SK-N-SH (cell line): Measurements from ENCODE around the gene PIP5K1C. TPM values are rescaled to one million over a fixed set of nuclear protein-coding genes. Genes with fewer than 3 reads are reported as not detected.
A peak's percentile ranks its signal among the peaks of the same experiment; 100 is the strongest.

Source experiments
- CTCF ChIA-PET: fragments of 300-600, 350-600 bp; formaldehyde crosslinking; extraction: SDS; loops from one replicate; lab custom pipeline; 2021; lab: Yijun Ruan, JAX
- POLR2A ChIA-PET: fragments of 350-600 bp; sonication (Branson Sonifier 250); formaldehyde crosslinking; extraction: SDS; loops from one replicate; lab custom pipeline; 2020; ENCODE audit warnings: antibody characterized with exemption, inconsistent platforms; lab: Yijun Ruan, JAX
- DNase-seq: peaks from one replicate; pipeline ENCODE4 v3.0.0; 2012
- H2AFZ ChIP-seq: fragments of 200-600 bp; sonication (generic); 2 replicates; pipeline ENCODE4 v1.8.1; 2016; ENCODE audit warnings: antibody characterized with exemption, mild to moderate bottlenecking, low read depth
- H3F3A ChIP-seq: fragments of 200-600 bp; sonication (generic); replicated peaks from 2 replicates; pipeline ENCODE3; 2016; ENCODE audit warnings: antibody characterized with exemption, mild to moderate bottlenecking; ENCODE audit not compliant: insufficient read depth
- H3K27ac ChIP-seq, 2 experiments: fragments of 200-500 bp in 1 of 2; fragments of 200-600 bp in 1 of 2; sonication (Bioruptor generic) in 1 of 2; sonication (generic), shearing (Covaris generic) in 1 of 2; 2 replicates each; pipeline versions ENCODE4 v1.5.1 to v1.6.1; 2014 to 2016; ENCODE audit warnings: low read depth in 2 of 2, inconsistent platforms in 1 of 2, low read length in 1 of 2, mild to moderate bottlenecking in 1 of 2, mixed read lengths in 1 of 2
- H3K27me3 ChIP-seq: fragments of 200-600 bp; sonication (generic), shearing (Covaris generic); 2 replicates; pipeline ENCODE4 v1.6.1; 2016; ENCODE audit warnings: mixed run types; ENCODE audit not compliant: insufficient read depth
- H3K36me3 ChIP-seq, 2 experiments: fragments of 200-500 bp in 1 of 2; fragments of 200-600 bp in 1 of 2; sonication (Bioruptor generic) in 1 of 2; sonication (generic) in 1 of 2; replicated peaks in 1 of 2; 2 replicates each; pipeline versions ENCODE3 to v1.5.1; 2014 to 2016; ENCODE audit warnings: low read length in 1 of 2, mild to moderate bottlenecking in 1 of 2; ENCODE audit not compliant: insufficient read depth in 2 of 2, control insufficient read depth in 1 of 2
- H3K4me1 ChIP-seq, 2 experiments: fragments of 200-500 bp in 1 of 2; fragments of 200-600 bp in 1 of 2; sonication (Bioruptor generic) in 1 of 2; sonication (generic), shearing (Covaris generic) in 1 of 2; 2 replicates each; pipeline versions ENCODE4 v1.5.1 to v1.6.1; 2014 to 2016; ENCODE audit warnings: low read depth in 1 of 2, low read length in 1 of 2, mixed run types in 1 of 2; ENCODE audit not compliant: insufficient read depth in 2 of 2, control insufficient read depth in 1 of 2
- H3K4me2 ChIP-seq: fragments of 200-600 bp; sonication (generic), shearing (Covaris generic); 2 replicates; pipeline ENCODE4 v1.6.1; 2017; ENCODE audit warnings: mixed run types
- H3K4me3 ChIP-seq, 2 experiments: fragments of 200-500 bp in 1 of 2; fragments of 200-600 bp in 1 of 2; sonication (Bioruptor generic) in 1 of 2; sonication (generic), shearing (Covaris generic) in 1 of 2; 2 replicates each; pipeline versions ENCODE4 v1.5.1 to v1.8.1; 2014 to 2016; ENCODE audit warnings: low read depth in 2 of 2, inconsistent platforms in 1 of 2, low read length in 1 of 2, mild to moderate bottlenecking in 1 of 2, mixed read lengths in 1 of 2, moderate library complexity in 1 of 2
- H3K79me2 ChIP-seq: fragments of 200-600 bp; sonication (generic); 2 replicates; pipeline ENCODE4 v1.8.1; 2017; ENCODE audit warnings: mild to moderate bottlenecking; ENCODE audit not compliant: insufficient read depth
- H3K9ac ChIP-seq: fragments of 200-600 bp; sonication (generic); 2 replicates; pipeline ENCODE4 v1.6.1; 2017; ENCODE audit warnings: mixed run types
- H3K9me2 ChIP-seq: fragments of 200-600 bp; sonication (generic); 2 replicates; pipeline ENCODE4 v1.6.1; 2017; ENCODE audit warnings: mixed run types
- H3K9me3 ChIP-seq: fragments of 200-600 bp; sonication (generic); 2 replicates; pipeline ENCODE4 v1.6.1; 2017; ENCODE audit warnings: mixed run types, mild to moderate bottlenecking, moderate library complexity
- H4K20me1 ChIP-seq: fragments of 200-600 bp; sonication (generic); 2 replicates; pipeline ENCODE4 v1.6.1; 2017; ENCODE audit warnings: mild to moderate bottlenecking, mixed run types; ENCODE audit not compliant: insufficient read depth
- GABPA ChIP-seq: IDR thresholded peaks from 2 replicates; pipeline ENCODE4 v1.4.0; 2012; ENCODE audit warnings: low read depth, mild to moderate bottlenecking
- MXI1 ChIP-seq: IDR thresholded peaks from 2 replicates; pipeline ENCODE4 v1.6.1; 2012; ENCODE audit warnings: mild to moderate bottlenecking, low read depth, low read length, improper control_type of control experiment
- NFIC ChIP-seq: IDR thresholded peaks from 2 replicates; pipeline ENCODE4 v1.4.0; 2012; ENCODE audit warnings: borderline replicate concordance
- POLR2AphosphoS5 ChIP-seq: IDR thresholded peaks from 2 replicates; pipeline ENCODE4 v1.6.1; 2012; ENCODE audit warnings: low read depth, low read length
- RCOR1 ChIP-seq: fragments of 150-350 bp; IDR thresholded peaks from 2 replicates; pipeline ENCODE4 v1.6.1; 2017; ENCODE audit warnings: antibody characterized with exemption, low read length
- SMC3 ChIP-seq: IDR thresholded peaks from 2 replicates; pipeline ENCODE4 v1.6.1; 2012; ENCODE audit warnings: low read depth, low read length, improper control_type of control experiment
- TAF1 ChIP-seq: IDR thresholded peaks from 2 replicates; pipeline ENCODE4 v1.6.1; 2012; ENCODE audit warnings: low read depth, mild to moderate bottlenecking, low read length, moderate library complexity, borderline replicate concordance
- TEAD4 ChIP-seq: IDR thresholded peaks from 2 replicates; pipeline ENCODE4 v1.4.0; 2012; ENCODE audit warnings: mild to moderate bottlenecking, borderline replicate concordance; ENCODE audit not compliant: insufficient read depth
- YY1 ChIP-seq: IDR thresholded peaks from 2 replicates; pipeline ENCODE4 v1.4.0; 2012; ENCODE audit warnings: low read depth, mild to moderate bottlenecking
- WGBS: methylation state at CpG from one replicate; pipeline ENCODE4 v1.1.6; 2017; ENCODE audit warnings: low lambda C conversion rate; 5-methylcytosine and 5-hydroxymethylcytosine counted together
- polyA plus RNA-seq, 3 experiments: library from polyadenylated mRNA; depleted of rRNA; stranded (reverse); fragments of >200 nt; gene quantifications; 2 replicates each; pipeline ENCODE4 v1.2.3, GENCODE V29; 2012
- TF ChIP-seq, protein P1 (sequence below): IDR thresholded peaks from 2 replicates; pipeline ENCODE4 v1.6.1; 2012; ENCODE audit warnings: mild to moderate bottlenecking, low read depth, low read length, moderate library complexity
- TF ChIP-seq, protein P2 (sequence below): IDR thresholded peaks from 2 replicates; pipeline ENCODE4; 2012
- TF ChIP-seq, protein P3 (sequence below): fragments of 200-600 bp; sonication (generic); IDR thresholded peaks from 2 replicates; pipeline ENCODE4 v1.6.1; 2017; ENCODE audit warnings: antibody characterized with exemption, mild to moderate bottlenecking, moderate library complexity
- TF ChIP-seq, protein P4 (sequence below): fragments of 150-350 bp; IDR thresholded peaks from 2 replicates; pipeline ENCODE4 v1.6.1; 2016; ENCODE audit warnings: mild to moderate bottlenecking, low read depth, low read length
- TF ChIP-seq, protein P5 (sequence below): IDR thresholded peaks from 2 replicates; pipeline ENCODE4 v1.4.0; 2012; ENCODE audit warnings: low read depth, borderline replicate concordance
- TF ChIP-seq, protein P6 (sequence below): fragments of 150-350 bp; IDR thresholded peaks from 2 replicates; pipeline ENCODE4 v1.6.1; 2017; ENCODE audit warnings: antibody characterized with exemption, low read length, low read depth, borderline replicate concordance

PIP5K1C gene
- polyA plus RNA-seq, 1 of the 3 experiments (the other 2 are of a cell fraction) = 12.3 TPM

DNA sequence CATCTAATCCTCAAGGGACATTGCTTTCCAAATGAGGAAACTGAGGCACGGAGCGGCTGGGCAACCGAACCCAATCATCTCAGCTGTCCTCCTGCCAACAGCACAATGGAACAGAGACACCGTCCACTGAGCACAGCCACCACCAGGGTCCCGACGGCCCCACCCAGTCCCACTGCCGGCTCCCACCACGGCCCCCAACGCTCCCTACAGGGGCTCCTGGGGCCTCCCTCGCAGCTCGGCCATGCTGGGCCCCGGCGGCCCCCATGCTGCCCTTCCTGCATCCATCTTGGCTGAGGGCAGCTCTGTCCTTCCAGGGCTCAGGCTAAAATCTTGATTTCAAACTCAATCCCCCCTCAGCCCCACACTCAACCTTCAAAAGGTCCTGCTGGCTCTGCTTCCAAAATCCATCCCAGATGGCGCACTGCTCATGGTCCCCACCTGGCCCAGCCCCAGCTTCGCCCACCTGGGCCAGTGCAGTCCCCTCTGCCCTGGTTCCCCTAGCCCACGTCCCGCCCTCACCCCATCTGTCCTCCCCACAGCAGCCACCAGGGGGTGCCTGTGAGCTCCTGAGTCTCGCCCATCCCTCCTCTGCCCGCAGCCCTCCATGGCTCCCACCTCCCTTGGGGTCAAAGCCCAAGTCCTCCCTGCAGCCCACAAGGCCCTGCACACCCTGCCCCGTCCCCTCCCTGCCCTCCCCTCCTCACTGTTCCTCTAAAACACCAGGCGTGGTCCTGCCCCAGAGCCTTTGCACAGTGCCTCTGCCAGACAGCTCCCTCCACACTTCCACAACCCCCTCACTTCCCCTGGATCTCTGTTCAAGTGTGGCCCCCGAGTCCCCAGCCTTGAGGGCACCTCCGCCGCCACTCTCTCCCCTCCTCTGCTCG lies 7.9 kb downstream of the PIP5K1C start:
- WGBS = 96% methylated on average over 18 of the region's 25 CpGs
- CTCF ChIA-PET = interaction anchor here (0.8 to 3.7 kb wide), 12 partner anchors 8 to 106 kb away, joined by 3 to 23 read pairs (median 4); partner anchors contain the start of genes PIP5K1C and TJP3
- Histone ChIP-seq H3K4me1 (no peaks in the 10 kb centered on the region), H3K9ac (no peak overlapping the region), H3K27ac (no peak overlapping the region), H3K27me3 (no peaks in the 10 kb centered on the region), H3K36me3 (no peaks in the 10 kb centered on the region), H3K79me2 (peaks cover 61% of the 10 kb centered on the region), H3K9me3 (no peaks in the 10 kb centered on the region), H3K9me2 (no peaks in the 10 kb centered on the region), H3F3A (no peaks in the 10 kb centered on the region), H3K4me3 (no peak overlapping the region), H3K4me2 (no peak overlapping the region), H2AFZ (no peak overlapping the region), H4K20me1 (peaks cover 58% of the 10 kb centered on the region)
- TF ChIP-seq TAF1 = no peak
- no peak; the same call in 1 of the 2 replicates for TF ChIP-seq SMC3
- TF ChIP-seq MXI1 = no peak
- TF ChIP-seq, protein P1, sequence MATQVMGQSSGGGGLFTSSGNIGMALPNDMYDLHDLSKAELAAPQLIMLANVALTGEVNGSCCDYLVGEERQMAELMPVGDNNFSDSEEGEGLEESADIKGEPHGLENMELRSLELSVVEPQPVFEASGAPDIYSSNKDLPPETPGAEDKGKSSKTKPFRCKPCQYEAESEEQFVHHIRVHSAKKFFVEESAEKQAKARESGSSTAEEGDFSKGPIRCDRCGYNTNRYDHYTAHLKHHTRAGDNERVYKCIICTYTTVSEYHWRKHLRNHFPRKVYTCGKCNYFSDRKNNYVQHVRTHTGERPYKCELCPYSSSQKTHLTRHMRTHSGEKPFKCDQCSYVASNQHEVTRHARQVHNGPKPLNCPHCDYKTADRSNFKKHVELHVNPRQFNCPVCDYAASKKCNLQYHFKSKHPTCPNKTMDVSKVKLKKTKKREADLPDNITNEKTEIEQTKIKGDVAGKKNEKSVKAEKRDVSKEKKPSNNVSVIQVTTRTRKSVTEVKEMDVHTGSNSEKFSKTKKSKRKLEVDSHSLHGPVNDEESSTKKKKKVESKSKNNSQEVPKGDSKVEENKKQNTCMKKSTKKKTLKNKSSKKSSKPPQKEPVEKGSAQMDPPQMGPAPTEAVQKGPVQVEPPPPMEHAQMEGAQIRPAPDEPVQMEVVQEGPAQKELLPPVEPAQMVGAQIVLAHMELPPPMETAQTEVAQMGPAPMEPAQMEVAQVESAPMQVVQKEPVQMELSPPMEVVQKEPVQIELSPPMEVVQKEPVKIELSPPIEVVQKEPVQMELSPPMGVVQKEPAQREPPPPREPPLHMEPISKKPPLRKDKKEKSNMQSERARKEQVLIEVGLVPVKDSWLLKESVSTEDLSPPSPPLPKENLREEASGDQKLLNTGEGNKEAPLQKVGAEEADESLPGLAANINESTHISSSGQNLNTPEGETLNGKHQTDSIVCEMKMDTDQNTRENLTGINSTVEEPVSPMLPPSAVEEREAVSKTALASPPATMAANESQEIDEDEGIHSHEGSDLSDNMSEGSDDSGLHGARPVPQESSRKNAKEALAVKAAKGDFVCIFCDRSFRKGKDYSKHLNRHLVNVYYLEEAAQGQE = no peak
- TF ChIP-seq, protein P2, sequence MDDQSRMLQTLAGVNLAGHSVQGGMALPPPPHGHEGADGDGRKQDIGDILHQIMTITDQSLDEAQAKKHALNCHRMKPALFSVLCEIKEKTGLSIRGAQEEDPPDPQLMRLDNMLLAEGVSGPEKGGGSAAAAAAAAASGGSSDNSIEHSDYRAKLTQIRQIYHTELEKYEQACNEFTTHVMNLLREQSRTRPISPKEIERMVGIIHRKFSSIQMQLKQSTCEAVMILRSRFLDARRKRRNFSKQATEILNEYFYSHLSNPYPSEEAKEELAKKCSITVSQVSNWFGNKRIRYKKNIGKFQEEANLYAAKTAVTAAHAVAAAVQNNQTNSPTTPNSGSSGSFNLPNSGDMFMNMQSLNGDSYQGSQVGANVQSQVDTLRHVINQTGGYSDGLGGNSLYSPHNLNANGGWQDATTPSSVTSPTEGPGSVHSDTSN = no peak
- TF ChIP-seq, protein P3, sequence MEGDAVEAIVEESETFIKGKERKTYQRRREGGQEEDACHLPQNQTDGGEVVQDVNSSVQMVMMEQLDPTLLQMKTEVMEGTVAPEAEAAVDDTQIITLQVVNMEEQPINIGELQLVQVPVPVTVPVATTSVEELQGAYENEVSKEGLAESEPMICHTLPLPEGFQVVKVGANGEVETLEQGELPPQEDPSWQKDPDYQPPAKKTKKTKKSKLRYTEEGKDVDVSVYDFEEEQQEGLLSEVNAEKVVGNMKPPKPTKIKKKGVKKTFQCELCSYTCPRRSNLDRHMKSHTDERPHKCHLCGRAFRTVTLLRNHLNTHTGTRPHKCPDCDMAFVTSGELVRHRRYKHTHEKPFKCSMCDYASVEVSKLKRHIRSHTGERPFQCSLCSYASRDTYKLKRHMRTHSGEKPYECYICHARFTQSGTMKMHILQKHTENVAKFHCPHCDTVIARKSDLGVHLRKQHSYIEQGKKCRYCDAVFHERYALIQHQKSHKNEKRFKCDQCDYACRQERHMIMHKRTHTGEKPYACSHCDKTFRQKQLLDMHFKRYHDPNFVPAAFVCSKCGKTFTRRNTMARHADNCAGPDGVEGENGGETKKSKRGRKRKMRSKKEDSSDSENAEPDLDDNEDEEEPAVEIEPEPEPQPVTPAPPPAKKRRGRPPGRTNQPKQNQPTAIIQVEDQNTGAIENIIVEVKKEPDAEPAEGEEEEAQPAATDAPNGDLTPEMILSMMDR = peak; percentile 57
- TF ChIP-seq GABPA = no peak
- POLR2A ChIA-PET = no interaction called here
- DNase-seq = peak; percentile 82

DNA sequence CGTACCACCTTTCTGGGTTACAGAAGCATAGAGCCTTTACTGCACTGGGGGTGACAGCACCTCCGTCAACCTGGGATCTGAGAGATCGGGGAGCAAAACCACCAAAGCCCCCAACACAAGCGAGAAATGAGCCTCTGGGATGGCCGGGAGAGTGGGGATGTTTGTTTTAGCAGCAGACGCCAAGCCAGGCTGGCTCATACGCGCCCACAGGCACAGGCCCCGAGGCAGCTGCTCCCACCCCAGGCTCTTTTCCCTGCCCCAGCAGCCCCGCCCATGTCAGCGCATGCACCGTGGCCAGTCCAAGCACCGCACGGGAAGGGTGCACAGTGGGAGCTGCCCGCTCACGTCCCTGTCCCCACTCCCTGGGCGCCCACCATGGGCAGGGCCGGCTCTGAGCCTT lies 8.5 kb downstream of the PIP5K1C start:
- ChIA-PET POLR2A (no interaction called here), CTCF (interaction anchor here (0.8 to 3.7 kb wide), 9 partner anchors 8 to 35 kb away, joined by 3 to 23 read pairs (median 4); partner anchors contain the start of genes PIP5K1C and TJP3)
- H3K9ac ChIP-seq = no peak overlapping the region
- no peak overlapping the region for H3K4me3 ChIP-seq
- H4K20me1 ChIP-seq = peaks cover 53% of the 10 kb centered on the region
- H2AFZ ChIP-seq = no peak overlapping the region
- H3K9me2 ChIP-seq = no peaks in the 10 kb centered on the region
- no peak overlapping the region for H3K4me2 ChIP-seq
- 98% methylated on average over 9 of the region's 18 CpGs for WGBS
- H3K9me3 ChIP-seq = no peaks in the 10 kb centered on the region
- no peaks in the 10 kb centered on the region for H3K36me3 ChIP-seq
- no peaks in the 10 kb centered on the region for H3K27me3 ChIP-seq
- H3K27ac ChIP-seq = no peak overlapping the region
- no peak for DNase-seq
- H3F3A ChIP-seq = no peaks in the 10 kb centered on the region
- no peaks in the 10 kb centered on the region for H3K4me1 ChIP-seq
- H3K79me2 ChIP-seq = peaks cover 54% of the 10 kb centered on the region
- TF ChIP-seq, protein P4, sequence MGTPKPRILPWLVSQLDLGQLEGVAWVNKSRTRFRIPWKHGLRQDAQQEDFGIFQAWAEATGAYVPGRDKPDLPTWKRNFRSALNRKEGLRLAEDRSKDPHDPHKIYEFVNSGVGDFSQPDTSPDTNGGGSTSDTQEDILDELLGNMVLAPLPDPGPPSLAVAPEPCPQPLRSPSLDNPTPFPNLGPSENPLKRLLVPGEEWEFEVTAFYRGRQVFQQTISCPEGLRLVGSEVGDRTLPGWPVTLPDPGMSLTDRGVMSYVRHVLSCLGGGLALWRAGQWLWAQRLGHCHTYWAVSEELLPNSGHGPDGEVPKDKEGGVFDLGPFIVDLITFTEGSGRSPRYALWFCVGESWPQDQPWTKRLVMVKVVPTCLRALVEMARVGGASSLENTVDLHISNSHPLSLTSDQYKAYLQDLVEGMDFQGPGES = no peak
- TF ChIP-seq RCOR1 (no peak), POLR2AphosphoS5 (no peak), SMC3 (no peak), YY1 (no peak), TEAD4 (no peak), MXI1 (no peak), NFIC (no peak)
- TF ChIP-seq, protein P5, sequence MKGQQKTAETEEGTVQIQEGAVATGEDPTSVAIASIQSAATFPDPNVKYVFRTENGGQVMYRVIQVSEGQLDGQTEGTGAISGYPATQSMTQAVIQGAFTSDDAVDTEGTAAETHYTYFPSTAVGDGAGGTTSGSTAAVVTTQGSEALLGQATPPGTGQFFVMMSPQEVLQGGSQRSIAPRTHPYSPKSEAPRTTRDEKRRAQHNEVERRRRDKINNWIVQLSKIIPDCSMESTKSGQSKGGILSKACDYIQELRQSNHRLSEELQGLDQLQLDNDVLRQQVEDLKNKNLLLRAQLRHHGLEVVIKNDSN = no peak
- TF ChIP-seq, protein P6, sequence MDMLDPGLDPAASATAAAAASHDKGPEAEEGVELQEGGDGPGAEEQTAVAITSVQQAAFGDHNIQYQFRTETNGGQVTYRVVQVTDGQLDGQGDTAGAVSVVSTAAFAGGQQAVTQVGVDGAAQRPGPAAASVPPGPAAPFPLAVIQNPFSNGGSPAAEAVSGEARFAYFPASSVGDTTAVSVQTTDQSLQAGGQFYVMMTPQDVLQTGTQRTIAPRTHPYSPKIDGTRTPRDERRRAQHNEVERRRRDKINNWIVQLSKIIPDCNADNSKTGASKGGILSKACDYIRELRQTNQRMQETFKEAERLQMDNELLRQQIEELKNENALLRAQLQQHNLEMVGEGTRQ = no peak
